ENCODE results near the gene ACTR3C.
"Not testable (repeated sequence)": the region's sequence is repeated elsewhere in the genome, so short reads cannot be mapped to it uniquely, and the experiment has no call there.

ACTR3C gene

GRCh38 chr7:150204577-150204976 lies 118.8 kb downstream of the ACTR3C start:
- not testable (repeated sequence) for DNase-seq (ENCODE audit: low read depth in 2 of 2)

GRCh38 chr7:150202894-150203293 lies 120.5 kb downstream of the ACTR3C start:
- DNase-seq (ENCODE audit: low read depth in 2 of 2) = not testable (repeated sequence)
